Effector memory CD8-positive, alpha-beta T cell (primary cell): ENCODE results near the gene UBTD1.
"Not testable (repeated sequence)": the region's sequence is repeated elsewhere in the genome, so short reads cannot be mapped to it uniquely, and the experiment has no call there.

Source experiments
- ATAC-seq: fragments of 150-1000 bp; cut with Tn5 transposase; replicated peaks from 2 replicates; pipeline ENCODE4 v1.10.0; 2021; ENCODE audit warnings: mild to moderate bottlenecking, moderate library complexity
- DNase-seq, 3 experiments: peaks; one replicate each; pipeline ENCODE4 v3.0.0; 2021
- H3K27ac Mint-ChIP-seq, 2 donors: one replicate each; pipeline ENCODE4 v1.8.0; 2022; ENCODE audit warnings: mild to moderate bottlenecking in 2 of 2, mixed read lengths in 2 of 2, moderate library complexity in 2 of 2
- H3K27me3 Mint-ChIP-seq, 2 donors: one replicate each; pipeline ENCODE4 v1.8.0; 2022; ENCODE audit warnings: mixed read lengths in 2 of 2
- H3K36me3 Mint-ChIP-seq: one replicate; pipeline ENCODE4 v1.8.0; 2022; ENCODE audit warnings: mild to moderate bottlenecking, moderate library complexity, mixed read lengths; ENCODE audit not compliant: insufficient read depth
- H3K4me1 Mint-ChIP-seq, 2 donors: one replicate each; pipeline ENCODE4 v1.8.0; 2022; ENCODE audit warnings: low read depth in 2 of 2, mixed read lengths in 2 of 2
- H3K4me3 Mint-ChIP-seq, 2 donors: one replicate each; pipeline ENCODE4 v1.8.0; 2022; ENCODE audit warnings: mild to moderate bottlenecking in 2 of 2, mixed read lengths in 2 of 2, moderate library complexity in 2 of 2
- H3K9me3 Mint-ChIP-seq, 2 donors: one replicate each; pipeline ENCODE4 v1.8.0; 2022; ENCODE audit warnings: mixed read lengths in 2 of 2

Gene UBTD1

GRCh38 chr10:97522937-97523336, 24.2 kb downstream of the UBTD1 start:
- H3K27me3 Mint-ChIP-seq: peaks cover 21 to 62% of the 10 kb centered on the region in 2 donors
- ATAC-seq (no peak), DNase-seq (no peak)
- no peaks in the 10 kb centered on the region for H3K9me3 Mint-ChIP-seq
- no peaks in the 10 kb centered on the region for H3K36me3 Mint-ChIP-seq
- H3K4me3 Mint-ChIP-seq: no peak overlapping the region
- no peaks in the 10 kb centered on the region for H3K4me1 Mint-ChIP-seq
- peak overlapping the region in 1 of 2 donors; percentile 20 for H3K27ac Mint-ChIP-seq

- H3K27ac Mint-ChIP-seq: no peak overlapping the region
- ATAC-seq: no peak
Observed at GRCh38 chr10:97525086-97525485, 26.4 kb downstream of the UBTD1 start.

GRCh38 chr10:97525683-97526110, 27.0 kb downstream of the UBTD1 start:
- Mint-ChIP-seq H3K4me3 (no peak overlapping the region), H3K36me3 (no peaks in the 10 kb centered on the region), H3K9me3 (no peaks in the 10 kb centered on the region), H3K27me3 (peaks cover 15 to 46% of the 10 kb centered on the region in 2 donors), H3K4me1 (no peaks in the 10 kb centered on the region), H3K27ac (no peak overlapping the region)
- ATAC-seq (no peak), DNase-seq (no peak)

More at GRCh38 chr10:97525086-97525485, 26.4 kb downstream of the UBTD1 start:
- no peaks in the 10 kb centered on the region for H3K9me3 Mint-ChIP-seq
- no peaks in the 10 kb centered on the region for H3K4me1 Mint-ChIP-seq
- no peaks in the 10 kb centered on the region for H3K36me3 Mint-ChIP-seq
- no peak for DNase-seq
- peaks cover 21 to 52% of the 10 kb centered on the region in 2 donors for H3K27me3 Mint-ChIP-seq
- no peak overlapping the region for H3K4me3 Mint-ChIP-seq

GRCh38 chr10:97528876-97529275, 30.2 kb downstream of the UBTD1 start:
- DNase-seq, H3K36me3 Mint-ChIP-seq, ATAC-seq, H3K4me1 Mint-ChIP-seq, H3K9me3 Mint-ChIP-seq, H3K27ac Mint-ChIP-seq, H3K4me3 Mint-ChIP-seq: not testable (repeated sequence)
- H3K27me3 Mint-ChIP-seq: peaks cover 0 to 22% of the 10 kb centered on the region in 2 donors

GRCh38 chr10:97529685-97530465, 31.2 kb downstream of the UBTD1 start:
- H3K4me1 Mint-ChIP-seq: no peaks in the 10 kb centered on the region
- ATAC-seq (no peak), DNase-seq (no peak)
- no peaks in the 10 kb centered on the region for H3K9me3 Mint-ChIP-seq
- peaks cover 0 to 12% of the 10 kb centered on the region in 2 donors for H3K27me3 Mint-ChIP-seq
- no peak overlapping the region for H3K4me3 Mint-ChIP-seq
- no peaks in the 10 kb centered on the region for H3K36me3 Mint-ChIP-seq
- no peak overlapping the region for H3K27ac Mint-ChIP-seq

GRCh38 chr10:97531401-97531986, 32.8 kb downstream of the UBTD1 start:
- H3K27me3 Mint-ChIP-seq: peaks cover 0 to 8% of the 10 kb centered on the region in 2 donors
- ATAC-seq (no peak), DNase-seq (no peak)
- no peaks in the 10 kb centered on the region for H3K4me1 Mint-ChIP-seq
- H3K27ac Mint-ChIP-seq: no peak overlapping the region
- H3K36me3 Mint-ChIP-seq: no peaks in the 10 kb centered on the region
- no peak overlapping the region for H3K4me3 Mint-ChIP-seq
- H3K9me3 Mint-ChIP-seq: no peaks in the 10 kb centered on the region

- ATAC-seq (no peak), DNase-seq (no peak)
- Mint-ChIP-seq H3K27ac (no peak overlapping the region), H3K27me3 (peaks cover 0 to 8% of the 10 kb centered on the region in 2 donors), H3K36me3 (no peaks in the 10 kb centered on the region), H3K4me3 (no peak overlapping the region), H3K9me3 (no peaks in the 10 kb centered on the region), H3K4me1 (no peaks in the 10 kb centered on the region)
Observed at GRCh38 chr10:97532935-97533671, 34.4 kb downstream of the UBTD1 start.

GRCh38 chr10:97533888-97534287, 35.2 kb downstream of the UBTD1 start:
- Mint-ChIP-seq H3K4me3 (no peak overlapping the region), H3K27me3 (peaks cover 0 to 8% of the 10 kb centered on the region in 2 donors), H3K4me1 (no peaks in the 10 kb centered on the region), H3K27ac (no peak overlapping the region), H3K9me3 (no peaks in the 10 kb centered on the region), H3K36me3 (no peaks in the 10 kb centered on the region)
- DNase-seq: no peak
- no peak for ATAC-seq

GRCh38 chr10:97534746-97535367, 36.1 kb downstream of the UBTD1 start:
- Mint-ChIP-seq H3K9me3 (no peaks in the 10 kb centered on the region), H3K4me3 (no peak overlapping the region), H3K36me3 (no peaks in the 10 kb centered on the region), H3K27ac (peak overlapping the region in 1 of 2 donors; percentile 38), H3K27me3 (peaks cover 0 to 8% of the 10 kb centered on the region in 2 donors), H3K4me1 (no peaks in the 10 kb centered on the region)
- no peak for DNase-seq
- ATAC-seq: peak; percentile 29

- no peaks in the 10 kb centered on the region for H3K4me1 Mint-ChIP-seq
- no peaks in the 10 kb centered on the region for H3K27me3 Mint-ChIP-seq
- no peaks in the 10 kb centered on the region for H3K36me3 Mint-ChIP-seq
- no peak overlapping the region for H3K4me3 Mint-ChIP-seq
- H3K27ac Mint-ChIP-seq: no peak overlapping the region
- no peaks in the 10 kb centered on the region for H3K9me3 Mint-ChIP-seq
- ATAC-seq (no peak), DNase-seq (no peak)
Observed at GRCh38 chr10:97537186-97537869, 38.6 kb downstream of the UBTD1 start.

- peaks cover 5 to 9% of the 10 kb centered on the region in 2 donors for H3K27me3 Mint-ChIP-seq
- H3K4me3 Mint-ChIP-seq: no peak overlapping the region
- no peaks in the 10 kb centered on the region for H3K9me3 Mint-ChIP-seq
- DNase-seq: no peak
- H3K36me3 Mint-ChIP-seq: no peaks in the 10 kb centered on the region
- H3K4me1 Mint-ChIP-seq: peaks cover 0 to 7% of the 10 kb centered on the region in 2 donors
- no peak for ATAC-seq
- H3K27ac Mint-ChIP-seq: no peak overlapping the region
Observed at GRCh38 chr10:97538411-97538810, 39.7 kb downstream of the UBTD1 start.

- Mint-ChIP-seq H3K27me3 (peaks cover 5 to 13% of the 10 kb centered on the region in 2 donors), H3K4me1 (peaks cover 0 to 7% of the 10 kb centered on the region in 2 donors), H3K9me3 (no peaks in the 10 kb centered on the region)
Observed at GRCh38 chr10:97538839-97539238, 40.1 kb downstream of the UBTD1 start.

More at GRCh38 chr10:97538839-97539238, 40.1 kb downstream of the UBTD1 start:
- no peak overlapping the region for H3K4me3 Mint-ChIP-seq
- no peak overlapping the region for H3K27ac Mint-ChIP-seq
- no peaks in the 10 kb centered on the region for H3K36me3 Mint-ChIP-seq
- DNase-seq (no peak), ATAC-seq (no peak)
